Ishikawa (cell line): ENCODE results near the gene CTNNB1.

Experiments
- CEBPB ChIP-seq: IDR thresholded peaks from 2 replicates; pipeline ENCODE4 v1.6.1; 2012
- CREB1 ChIP-seq: IDR thresholded peaks from 2 replicates; pipeline ENCODE4 v1.6.1; 2012; ENCODE audit warnings: low read depth
- EGR1 ChIP-seq: IDR thresholded peaks from 2 replicates; pipeline ENCODE4 v1.6.1; 2012
- EP300 ChIP-seq: IDR thresholded peaks from 2 replicates; pipeline ENCODE4 v1.6.1; 2012; ENCODE audit warnings: borderline replicate concordance
- FOXM1 ChIP-seq: IDR thresholded peaks from 2 replicates; pipeline ENCODE4 v1.6.1; 2012; ENCODE audit warnings: low read depth, borderline replicate concordance
- MAX ChIP-seq: IDR thresholded peaks from 2 replicates; pipeline ENCODE4 v1.6.1; 2012
- NFIC ChIP-seq: IDR thresholded peaks from 2 replicates; pipeline ENCODE4 v1.6.1; 2012
- RAD21 ChIP-seq: IDR thresholded peaks from 2 replicates; pipeline ENCODE4 v1.6.1; 2012; ENCODE audit warnings: low read depth
- REST ChIP-seq: IDR thresholded peaks from 2 replicates; pipeline ENCODE4 v1.6.1; 2012; ENCODE audit warnings: low read depth, mild to moderate bottlenecking
- TAF1 ChIP-seq: IDR thresholded peaks from 2 replicates; pipeline ENCODE4 v1.6.1; 2012; ENCODE audit warnings: low read depth, mild to moderate bottlenecking
- TCF12 ChIP-seq: IDR thresholded peaks from 2 replicates; pipeline ENCODE4 v1.6.1; 2012; ENCODE audit warnings: low read depth
- TEAD4 ChIP-seq: IDR thresholded peaks from 2 replicates; pipeline ENCODE4 v1.6.1; 2012
- YY1 ChIP-seq: IDR thresholded peaks from 2 replicates; pipeline ENCODE4 v1.6.1; 2012; ENCODE audit warnings: low read depth
- ZBTB7A ChIP-seq: IDR thresholded peaks from 2 replicates; pipeline ENCODE4 v1.6.1; 2012; ENCODE audit warnings: low read depth
- TF ChIP-seq, protein P1 (sequence below): IDR thresholded peaks from 2 replicates; pipeline ENCODE4 v1.6.1; 2012

Gene CTNNB1

GRCh38 chr3:41216422-41216821 lies 17.1 kb downstream of the CTNNB1 start:
- TF ChIP-seq YY1 (no peak), TAF1 (no peak), TCF12 (no peak), EP300 (no peak), NFIC (no peak), FOXM1 (no peak), TEAD4 (no peak), EGR1 (no peak), CREB1 (no peak), REST (no peak)
- TF ChIP-seq, protein P1, sequence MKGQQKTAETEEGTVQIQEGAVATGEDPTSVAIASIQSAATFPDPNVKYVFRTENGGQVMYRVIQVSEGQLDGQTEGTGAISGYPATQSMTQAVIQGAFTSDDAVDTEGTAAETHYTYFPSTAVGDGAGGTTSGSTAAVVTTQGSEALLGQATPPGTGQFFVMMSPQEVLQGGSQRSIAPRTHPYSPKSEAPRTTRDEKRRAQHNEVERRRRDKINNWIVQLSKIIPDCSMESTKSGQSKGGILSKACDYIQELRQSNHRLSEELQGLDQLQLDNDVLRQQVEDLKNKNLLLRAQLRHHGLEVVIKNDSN = no peak

- no peak for TF ChIP-seq FOXM1
- no peak for TF ChIP-seq CEBPB
- TF ChIP-seq, protein P1 = no peak
- TF ChIP-seq EGR1 = no peak
- TF ChIP-seq RAD21 = no peak
- no peak for TF ChIP-seq NFIC
- no peak for TF ChIP-seq TCF12
- TF ChIP-seq REST = no peak
- TF ChIP-seq CREB1 = no peak
- TF ChIP-seq MAX = no peak
- TF ChIP-seq TAF1 = no peak
- no peak for TF ChIP-seq EP300
- TF ChIP-seq ZBTB7A = no peak
- TF ChIP-seq TEAD4 = no peak
- TF ChIP-seq YY1 = no peak
These were observed 17.7 kb downstream of the CTNNB1 start for GRCh38 chr3:41216993-41217392.

DNA sequence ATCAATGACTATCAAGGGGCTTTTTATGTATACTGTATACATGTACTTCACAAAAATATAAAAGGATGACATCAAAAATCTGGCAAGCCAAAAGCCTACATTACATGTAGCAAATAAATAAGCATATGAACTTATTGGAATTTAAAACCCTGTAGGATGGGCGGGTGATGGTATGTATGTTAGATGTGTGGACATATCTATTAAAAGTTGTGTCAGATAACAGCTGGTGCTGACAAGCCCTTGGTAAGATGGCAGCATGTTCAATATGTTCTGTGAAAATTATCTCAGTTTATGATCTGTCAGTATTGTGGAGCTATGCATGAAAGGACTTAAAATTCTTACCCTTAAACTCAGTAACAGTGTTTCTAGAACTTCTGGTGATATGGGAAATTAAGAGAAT lies 20.1 kb downstream of the CTNNB1 start:
- TF ChIP-seq CEBPB (no peak), FOXM1 (no peak), YY1 (no peak), TCF12 (no peak), TEAD4 (no peak), TAF1 (no peak), EGR1 (no peak), MAX (no peak), RAD21 (no peak), CREB1 (no peak), NFIC (no peak), REST (no peak), EP300 (no peak), ZBTB7A (no peak)
- TF ChIP-seq, protein P1 = no peak

DNA sequence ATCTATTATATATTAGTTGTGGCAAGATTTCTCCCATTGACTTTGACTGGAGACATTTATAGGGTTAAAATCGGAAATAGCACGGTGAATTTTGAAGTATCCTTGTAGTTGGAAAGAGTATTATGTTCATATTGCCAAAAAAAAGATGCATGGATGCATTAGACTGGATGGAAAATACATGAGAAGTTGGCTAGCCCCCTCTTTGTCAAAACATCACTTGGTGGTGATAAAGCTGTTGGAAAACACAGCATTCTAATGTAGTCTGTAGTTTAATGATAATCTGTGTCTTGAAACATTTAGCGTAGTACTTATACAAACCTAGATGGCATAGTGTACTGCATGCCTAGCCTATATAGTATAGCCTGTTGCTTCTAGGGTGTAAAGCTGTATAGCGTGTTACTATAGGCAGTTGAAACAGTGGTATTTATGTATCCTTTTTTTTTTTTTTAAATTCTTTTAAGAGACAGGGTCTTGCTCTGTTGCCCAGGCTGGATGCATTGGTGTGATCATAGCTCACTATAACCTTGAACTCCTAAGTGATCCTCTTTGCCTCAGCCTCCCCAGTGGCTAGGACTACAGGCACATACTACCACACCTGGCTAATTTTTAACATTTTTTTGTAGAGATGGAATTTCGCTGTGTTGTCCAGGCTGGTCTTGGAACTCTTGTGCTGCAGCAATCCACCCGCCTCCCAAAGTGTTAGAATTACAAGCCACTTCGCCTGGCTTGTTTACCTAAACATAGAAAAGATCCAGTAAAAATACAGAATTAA lies 21.8 kb downstream of the CTNNB1 start:
- TF ChIP-seq REST = no peak
- TF ChIP-seq CEBPB = no peak
- TF ChIP-seq CREB1 = no peak
- no peak for TF ChIP-seq EP300
- TF ChIP-seq ZBTB7A = no peak
- TF ChIP-seq FOXM1 = no peak
- no peak for TF ChIP-seq RAD21
- no peak for TF ChIP-seq TEAD4
- TF ChIP-seq MAX = no peak
